IgD-negative memory B cell (primary cell): ENCODE measurements around the gene FBXL16. TPM values are rescaled to one million over a fixed set of nuclear protein-coding genes. Genes with fewer than 3 reads are reported as not detected.

Experiments
- H3K27ac Mint-ChIP-seq, 3 donors: one replicate each; pipeline ENCODE4 v1.8.0; 2020 to 2022; ENCODE audit warnings: mild to moderate bottlenecking in 3 of 3, mixed read lengths in 3 of 3, moderate library complexity in 1 of 3
- H3K27me3 Mint-ChIP-seq: one replicate; pipeline ENCODE4 v1.8.0; 2021; ENCODE audit warnings: mixed read lengths
- H3K36me3 Mint-ChIP-seq: one replicate; pipeline ENCODE4 v1.8.0; 2020; ENCODE audit warnings: mild to moderate bottlenecking, mixed read lengths
- H3K4me1 Mint-ChIP-seq, 3 donors: one replicate each; pipeline ENCODE4 v1.8.0; 2020 to 2022; ENCODE audit warnings: mixed read lengths in 3 of 3, mild to moderate bottlenecking in 1 of 3
- H3K4me3 Mint-ChIP-seq, 4 donors: one replicate each; pipeline ENCODE4 v1.8.0; 2020 to 2022; ENCODE audit warnings: mild to moderate bottlenecking in 4 of 4, mixed read lengths in 4 of 4, moderate library complexity in 3 of 4
- H3K9me3 Mint-ChIP-seq, 3 donors: one replicate each; pipeline ENCODE4 v1.8.0; 2020 to 2021; ENCODE audit warnings: mixed read lengths in 3 of 3, mild to moderate bottlenecking in 1 of 3
- polyA plus RNA-seq: library from polyadenylated mRNA; unstranded; fragments of 300-500 nt; fragmentation: Illumina TruSeq; gene quantifications from one replicate; pipeline ENCODE4 v1.2.3, GENCODE V29; 2021

FBXL16 gene
- polyA plus RNA-seq, 1 donor from 2014 or later: 4.4 TPM

GRCh38 chr16:652454-653305 lies 52.9 kb downstream of the FBXL16 start:
- H3K4me1 Mint-ChIP-seq: peaks cover 0 to 4% (median 2%) of the 10 kb centered on the region in 3 donors
- no peaks in the 10 kb centered on the region for H3K9me3 Mint-ChIP-seq
- no peaks in the 10 kb centered on the region for H3K36me3 Mint-ChIP-seq
- H3K27me3 Mint-ChIP-seq: no peaks in the 10 kb centered on the region
- no peak overlapping the region for H3K27ac Mint-ChIP-seq
- H3K4me3 Mint-ChIP-seq: peak overlapping the region in 2 of 4 donors; percentile 34 to 38

- no peaks in the 10 kb centered on the region for H3K36me3 Mint-ChIP-seq
- no peaks in the 10 kb centered on the region for H3K27me3 Mint-ChIP-seq
- no peaks in the 10 kb centered on the region for H3K9me3 Mint-ChIP-seq
- H3K4me3 Mint-ChIP-seq: peak overlapping the region in 1 of 4 donors; percentile 38
- peaks cover 0 to 4% (median 3%) of the 10 kb centered on the region in 3 donors for H3K4me1 Mint-ChIP-seq
- peak overlapping the region in 1 of 3 donors; percentile 48 for H3K27ac Mint-ChIP-seq
Observed at GRCh38 chr16:651844-652243, 53.8 kb downstream of the FBXL16 start.

GRCh38 chr16:649631-650030 lies 56.0 kb downstream of the FBXL16 start:
- Mint-ChIP-seq H3K36me3 (no peaks in the 10 kb centered on the region), H3K4me1 (peaks cover 0 to 6% (median 4%) of the 10 kb centered on the region in 3 donors), H3K4me3 (peak overlapping the region; percentile 55 to 93 (median 77)), H3K27ac (no peak overlapping the region), H3K9me3 (no peaks in the 10 kb centered on the region), H3K27me3 (no peaks in the 10 kb centered on the region)

DNA sequence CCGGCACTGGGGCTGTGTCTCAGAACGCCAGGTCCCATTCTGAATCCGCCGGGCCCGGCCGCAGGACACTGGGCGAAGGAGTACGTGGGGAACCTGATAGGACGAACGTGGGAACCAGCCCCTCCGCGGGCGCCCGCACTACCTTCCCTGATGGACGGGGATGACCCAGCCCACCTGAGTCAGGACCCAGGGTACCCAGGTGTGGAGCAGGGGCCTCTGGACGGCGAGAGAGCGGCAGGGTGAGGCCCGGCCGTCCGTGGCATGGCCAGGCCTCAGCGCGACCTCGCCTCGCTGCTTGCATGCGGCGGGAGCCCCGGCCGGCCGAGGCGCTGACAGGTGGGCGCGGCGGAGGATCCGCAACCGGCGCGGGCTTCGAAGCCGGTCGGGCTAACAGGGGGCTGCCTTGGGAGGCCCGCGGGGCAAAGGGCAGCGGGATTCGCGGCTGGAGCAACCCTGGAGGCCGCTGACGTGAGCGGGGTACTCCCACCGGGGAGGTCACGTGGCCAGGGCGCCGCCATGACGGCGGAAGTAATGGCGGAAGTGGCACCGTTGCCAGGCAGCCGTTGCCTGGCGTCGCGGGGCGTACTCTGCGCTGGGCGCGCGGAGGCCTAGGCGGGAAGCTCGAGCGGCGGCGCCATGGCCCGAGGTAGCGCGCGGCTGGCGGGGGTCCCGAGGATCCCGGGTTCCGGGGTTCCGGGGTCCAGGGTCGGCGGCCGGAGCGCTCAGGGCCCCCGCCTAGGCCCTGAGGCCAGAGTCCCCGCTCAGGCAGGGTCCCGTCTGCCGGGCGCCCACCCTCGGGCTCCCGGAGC lies 56.6 kb downstream of the FBXL16 start, which contains the start of gene WDR90:
Gene WDR90, plus strand, starts transcription at position 585 of the 809 bp plus-strand sequence. Its CDS starts 52 bp downstream, at position 637.
- Mint-ChIP-seq H3K4me1 (peaks cover 0 to 10% (median 7%) of the 10 kb centered on the region in 3 donors), H3K36me3 (no peaks in the 10 kb centered on the region), H3K27me3 (no peaks in the 10 kb centered on the region)

DNA sequence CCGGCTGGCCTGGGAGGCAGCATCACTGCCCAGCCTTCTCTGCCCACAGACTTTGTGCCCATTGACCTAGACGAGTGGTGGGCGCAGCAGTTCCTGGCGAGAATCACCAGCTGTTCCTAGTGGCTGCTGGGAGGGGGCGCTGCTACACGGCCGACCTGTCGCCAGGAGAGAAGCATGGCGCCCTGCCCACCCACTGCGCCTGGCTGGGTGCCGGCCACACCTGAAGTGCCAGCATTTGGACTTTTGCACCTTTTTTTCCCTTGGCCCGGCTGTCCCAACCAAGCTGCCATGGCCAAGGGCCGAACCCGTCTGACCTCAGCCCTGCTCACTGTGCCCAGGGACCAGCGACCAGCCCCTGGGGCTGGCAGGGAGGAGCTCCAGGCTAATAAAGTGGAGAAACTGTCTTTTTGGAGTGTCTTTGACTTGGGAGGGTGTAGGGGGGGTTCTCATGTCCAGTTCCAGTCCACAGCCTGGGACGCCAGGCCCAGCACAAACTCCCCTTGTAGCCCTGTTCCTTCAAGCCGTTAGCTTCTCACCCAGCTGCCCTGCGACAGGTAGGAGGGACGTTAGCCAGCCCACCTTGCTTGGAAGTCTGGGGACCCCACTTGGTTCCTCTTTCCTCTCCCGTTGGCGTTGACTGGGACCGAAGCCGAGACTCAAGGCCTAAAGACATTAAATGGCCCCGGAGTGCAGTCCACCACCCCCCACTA lies 57.4 kb downstream of the FBXL16 start:
- H3K27ac Mint-ChIP-seq: peak overlapping the region; percentile 74 to 93 (median 92)
- no peaks in the 10 kb centered on the region for H3K9me3 Mint-ChIP-seq
- H3K36me3 Mint-ChIP-seq: no peaks in the 10 kb centered on the region
- peak overlapping the region; percentile 80 to 89 (median 84) for H3K4me3 Mint-ChIP-seq
- peaks cover 0 to 13% (median 11%) of the 10 kb centered on the region in 3 donors for H3K4me1 Mint-ChIP-seq
- no peaks in the 10 kb centered on the region for H3K27me3 Mint-ChIP-seq

More for the DNA sequence above, 56.6 kb downstream of the FBXL16 start, which contains the start of gene WDR90:
- Mint-ChIP-seq H3K9me3 (no peaks in the 10 kb centered on the region), H3K4me3 (peak within 1 kb of the TSS; percentile 80 to 93 (median 88)), H3K27ac (peak within 1 kb of the TSS; percentile 74 to 93 (median 92))

GRCh38 chr16:647173-647902 lies 58.3 kb downstream of the FBXL16 start:
- H3K27ac Mint-ChIP-seq: peak overlapping the region in 2 of 3 donors; percentile 73 to 93

GRCh38 chr16:646679-647172 lies 58.9 kb downstream of the FBXL16 start:
- Mint-ChIP-seq H3K4me3 (no peak overlapping the region), H3K27ac (peak overlapping the region in 2 of 3 donors; percentile 73 to 93), H3K9me3 (no peaks in the 10 kb centered on the region), H3K36me3 (no peaks in the 10 kb centered on the region), H3K27me3 (no peaks in the 10 kb centered on the region), H3K4me1 (peaks cover 0 to 13% (median 11%) of the 10 kb centered on the region in 3 donors)

More at GRCh38 chr16:647173-647902, 58.3 kb downstream of the FBXL16 start:
- H3K36me3 Mint-ChIP-seq: no peaks in the 10 kb centered on the region
- H3K27me3 Mint-ChIP-seq: no peaks in the 10 kb centered on the region
- H3K9me3 Mint-ChIP-seq: no peaks in the 10 kb centered on the region
- H3K4me3 Mint-ChIP-seq: peak overlapping the region in 1 of 4 donors; percentile 32
- peaks cover 0 to 13% (median 11%) of the 10 kb centered on the region in 3 donors for H3K4me1 Mint-ChIP-seq

DNA sequence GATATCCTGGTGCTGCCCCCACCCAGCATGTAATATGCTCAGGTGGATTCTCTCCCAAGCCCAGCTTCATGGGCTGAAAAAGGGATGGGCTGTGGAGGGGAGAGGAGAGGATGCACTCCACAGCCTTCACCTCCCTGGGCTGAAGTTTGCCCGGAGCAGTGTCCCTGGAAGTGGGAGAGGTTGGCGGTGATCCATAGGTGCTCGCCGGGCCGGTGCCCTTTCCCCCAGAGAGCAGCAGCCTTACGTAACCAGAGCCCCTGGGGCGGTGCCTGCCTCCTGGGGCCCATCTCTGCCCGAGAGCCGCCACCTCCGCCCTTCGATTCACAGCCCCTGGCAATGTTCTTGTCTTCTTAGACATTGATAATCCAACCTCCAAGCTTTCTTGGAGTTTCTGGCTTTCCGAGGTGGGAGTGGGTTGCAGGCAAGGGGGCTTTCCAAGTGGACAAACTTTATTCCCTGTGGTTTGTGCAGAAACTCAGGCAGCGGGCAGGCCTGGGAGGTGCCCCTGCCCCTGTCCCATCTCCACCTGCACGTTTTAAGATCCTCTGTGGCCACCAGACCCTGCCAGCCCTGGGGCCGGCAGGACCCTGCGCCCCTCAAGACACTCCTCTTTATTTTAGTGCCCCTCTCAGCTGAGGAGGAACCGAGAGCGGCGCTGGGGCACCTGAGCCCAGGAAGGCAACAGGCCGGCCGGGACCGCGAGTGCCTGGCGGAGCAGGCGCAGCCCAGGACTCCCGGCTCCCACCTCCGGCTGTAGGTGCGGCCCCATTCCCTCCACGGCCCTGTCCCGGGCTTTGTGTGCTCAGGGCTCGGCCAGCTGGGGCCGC lies 59.5 kb downstream of the FBXL16 start:
- Mint-ChIP-seq H3K9me3 (no peaks in the 10 kb centered on the region), H3K4me3 (peak overlapping the region in 1 of 4 donors; percentile 50), H3K4me1 (peaks cover 0 to 13% (median 11%) of the 10 kb centered on the region in 3 donors), H3K36me3 (no peaks in the 10 kb centered on the region), H3K27me3 (no peaks in the 10 kb centered on the region), H3K27ac (no peak overlapping the region)

- Mint-ChIP-seq H3K4me3 (peak overlapping the region in 2 of 4 donors; percentile 60 to 79), H3K27ac (no peak overlapping the region), H3K36me3 (no peaks in the 10 kb centered on the region), H3K4me1 (peaks cover 0 to 13% (median 13%) of the 10 kb centered on the region in 3 donors), H3K9me3 (no peaks in the 10 kb centered on the region), H3K27me3 (no peaks in the 10 kb centered on the region)
Observed at GRCh38 chr16:644556-644955, 61.0 kb downstream of the FBXL16 start.

DNA sequence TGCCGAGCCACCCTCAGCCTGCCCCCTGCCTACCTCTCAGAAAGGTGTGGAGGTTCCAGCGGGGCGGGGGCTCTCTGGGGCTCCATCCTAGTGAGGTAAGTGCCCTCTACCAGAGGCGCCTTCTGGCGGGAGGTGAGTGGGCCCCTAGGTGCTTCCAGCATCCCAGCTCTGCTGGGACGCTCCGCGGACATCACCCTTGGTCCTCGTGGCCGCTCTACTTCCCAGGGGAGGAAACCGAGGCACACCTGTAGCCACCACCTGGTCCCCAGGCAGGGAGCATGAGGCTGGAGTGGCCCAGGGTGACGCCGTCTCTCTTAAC lies 62.6 kb downstream of the FBXL16 start:
- peak overlapping the region; percentile 68 to 87 (median 78) for H3K4me3 Mint-ChIP-seq
- H3K9me3 Mint-ChIP-seq: no peaks in the 10 kb centered on the region
- H3K36me3 Mint-ChIP-seq: no peaks in the 10 kb centered on the region
- H3K27me3 Mint-ChIP-seq: no peaks in the 10 kb centered on the region
- peak overlapping the region; percentile 16 to 80 (median 53) for H3K27ac Mint-ChIP-seq
- H3K4me1 Mint-ChIP-seq: peaks cover 7 to 21% (median 18%) of the 10 kb centered on the region in 3 donors
